GM12864 (cell line): ENCODE data around the gene KCNK3.

Source experiments
- DNase-seq: peaks from one replicate; pipeline ENCODE4 v3.0.0-alpha.2; 2011; ENCODE audit warnings: low read depth
- H3K4me3 ChIP-seq: 2 replicates; pipeline ENCODE4 v1.5.1; 2011; ENCODE audit warnings: mild to moderate bottlenecking, low read depth, low read length, control low read depth
- TF ChIP-seq, protein P1 (sequence below): IDR thresholded peaks from 2 replicates; pipeline ENCODE4 v1.5.1; 2011; ENCODE audit warnings: low read depth, mild to moderate bottlenecking, moderate library complexity, low read length, control low read depth, inconsistent platforms; ENCODE audit errors: missing control alignments

Gene KCNK3

DNA sequence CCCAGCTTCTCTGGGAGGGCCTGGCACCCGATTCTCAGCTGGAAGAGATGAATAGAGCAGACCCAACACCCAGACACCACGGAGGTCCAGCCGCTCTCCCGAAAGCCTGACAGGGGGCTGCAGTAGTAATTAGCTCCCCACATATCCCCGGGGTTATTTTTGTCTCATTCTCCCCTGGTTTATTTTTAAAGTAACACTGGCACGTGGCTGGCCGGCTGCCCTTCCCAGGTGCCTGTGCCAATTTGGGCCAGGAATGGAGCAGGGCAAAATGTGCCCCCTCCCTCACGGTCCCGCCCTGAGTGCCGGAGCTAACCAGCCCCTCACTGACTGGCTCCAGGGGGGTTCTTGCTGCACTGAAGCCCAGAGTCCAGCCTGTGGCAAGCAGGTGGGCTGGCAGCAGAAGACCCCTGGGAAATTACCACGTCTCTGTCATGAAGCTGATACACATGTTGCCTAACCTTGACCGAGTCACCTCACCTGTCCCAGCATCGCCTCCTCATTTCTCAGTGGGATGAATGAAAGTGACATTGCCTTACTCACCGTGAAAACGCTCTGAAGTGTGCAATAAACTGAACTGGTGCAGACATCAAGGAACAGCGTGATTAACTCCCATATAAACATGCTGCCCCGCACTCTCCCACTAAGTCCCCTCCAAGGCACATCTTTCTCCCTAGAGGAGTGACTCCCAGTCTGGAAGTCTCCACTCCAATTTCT, 18.4 kb downstream of the KCNK3 start:
- no peak overlapping the region for H3K4me3 ChIP-seq
- TF ChIP-seq, protein P1, sequence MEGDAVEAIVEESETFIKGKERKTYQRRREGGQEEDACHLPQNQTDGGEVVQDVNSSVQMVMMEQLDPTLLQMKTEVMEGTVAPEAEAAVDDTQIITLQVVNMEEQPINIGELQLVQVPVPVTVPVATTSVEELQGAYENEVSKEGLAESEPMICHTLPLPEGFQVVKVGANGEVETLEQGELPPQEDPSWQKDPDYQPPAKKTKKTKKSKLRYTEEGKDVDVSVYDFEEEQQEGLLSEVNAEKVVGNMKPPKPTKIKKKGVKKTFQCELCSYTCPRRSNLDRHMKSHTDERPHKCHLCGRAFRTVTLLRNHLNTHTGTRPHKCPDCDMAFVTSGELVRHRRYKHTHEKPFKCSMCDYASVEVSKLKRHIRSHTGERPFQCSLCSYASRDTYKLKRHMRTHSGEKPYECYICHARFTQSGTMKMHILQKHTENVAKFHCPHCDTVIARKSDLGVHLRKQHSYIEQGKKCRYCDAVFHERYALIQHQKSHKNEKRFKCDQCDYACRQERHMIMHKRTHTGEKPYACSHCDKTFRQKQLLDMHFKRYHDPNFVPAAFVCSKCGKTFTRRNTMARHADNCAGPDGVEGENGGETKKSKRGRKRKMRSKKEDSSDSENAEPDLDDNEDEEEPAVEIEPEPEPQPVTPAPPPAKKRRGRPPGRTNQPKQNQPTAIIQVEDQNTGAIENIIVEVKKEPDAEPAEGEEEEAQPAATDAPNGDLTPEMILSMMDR, result no peak
- DNase-seq, result no peak

DNA sequence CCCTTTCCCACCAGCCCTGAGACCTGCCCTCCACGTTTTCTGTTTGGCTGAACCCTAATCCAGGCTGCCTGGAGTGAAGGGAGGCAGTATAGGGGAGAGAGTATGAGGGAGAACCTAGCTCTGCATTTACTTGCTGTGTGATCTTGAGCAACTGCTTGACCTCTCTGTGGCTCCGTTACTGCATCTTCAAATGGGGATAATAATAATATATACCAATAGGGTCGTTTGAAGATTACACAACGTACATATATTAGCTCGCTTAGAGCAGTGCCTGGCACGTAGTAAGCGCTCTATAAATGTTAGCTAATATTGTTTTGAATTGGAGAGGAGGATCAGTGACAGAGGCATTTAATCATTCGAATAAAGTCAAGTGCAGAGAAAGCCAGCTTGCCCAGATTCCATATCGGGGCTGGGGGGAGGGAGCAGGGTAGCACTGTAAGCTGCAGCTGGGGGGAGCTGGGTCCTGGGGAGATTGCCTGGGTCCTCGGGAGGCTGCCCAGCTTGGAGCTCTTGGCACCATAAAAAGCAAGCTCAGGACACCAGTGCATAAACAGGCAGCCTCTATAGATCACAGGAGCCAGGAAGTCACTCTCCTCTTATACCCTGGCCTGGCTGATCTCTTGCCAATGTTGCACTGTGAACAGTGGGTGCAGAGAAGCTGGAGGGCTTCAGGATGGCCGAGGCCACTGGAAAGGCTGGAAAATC, 19.1 kb downstream of the KCNK3 start:
- no peak for DNase-seq
- H3K4me3 ChIP-seq, result no peak overlapping the region
- TF ChIP-seq, protein P1, result no peak

DNA sequence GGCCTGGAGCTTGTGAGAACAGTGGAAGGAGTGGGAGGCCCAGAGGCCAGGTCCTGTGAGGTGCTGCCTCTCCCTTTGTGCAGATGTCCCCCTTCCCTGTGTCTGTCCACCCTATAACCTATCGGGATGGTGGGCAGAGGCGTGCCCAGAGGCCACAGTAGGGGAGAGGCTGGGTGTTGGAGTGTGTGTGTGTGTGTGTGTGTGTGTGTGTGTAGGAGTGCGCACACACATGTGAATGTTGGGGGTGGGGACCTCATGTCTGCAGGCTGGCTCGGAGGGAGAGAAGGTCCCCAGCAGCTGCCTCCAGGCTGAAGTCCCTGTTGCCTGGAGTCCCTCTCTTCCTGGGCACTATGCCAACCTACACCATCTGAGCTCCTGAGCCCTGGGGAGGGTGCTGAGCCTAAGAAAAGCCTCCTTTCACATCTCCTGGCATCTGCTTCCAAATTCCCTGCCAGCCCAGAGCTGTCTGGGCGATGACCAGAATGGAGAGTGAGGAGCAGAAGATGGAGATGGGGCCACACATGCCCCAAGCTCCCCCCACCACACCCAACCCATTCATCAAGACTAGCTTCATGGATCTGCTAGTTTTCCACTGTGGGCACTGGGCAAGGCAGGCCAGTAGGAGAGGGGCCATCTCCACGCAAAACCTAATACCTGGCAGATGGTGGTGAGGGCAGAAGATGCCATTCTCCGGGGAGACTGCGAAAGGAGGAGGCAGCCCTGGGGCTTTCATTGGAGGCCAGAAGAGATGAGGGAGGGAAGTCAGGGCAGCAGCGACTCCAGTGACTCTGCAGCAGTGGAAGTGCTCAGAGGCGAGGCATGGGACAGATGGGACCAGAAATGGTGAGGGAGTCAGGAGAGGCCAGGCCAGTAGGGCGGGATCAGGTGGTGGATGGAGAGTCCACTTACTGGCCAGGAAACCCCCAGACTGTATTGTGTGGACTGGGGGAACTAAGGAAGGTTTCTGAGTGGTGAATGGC, 20.3 kb downstream of the KCNK3 start:
- no peak overlapping the region for H3K4me3 ChIP-seq
- TF ChIP-seq, protein P1, result no peak
- no peak for DNase-seq

DNA sequence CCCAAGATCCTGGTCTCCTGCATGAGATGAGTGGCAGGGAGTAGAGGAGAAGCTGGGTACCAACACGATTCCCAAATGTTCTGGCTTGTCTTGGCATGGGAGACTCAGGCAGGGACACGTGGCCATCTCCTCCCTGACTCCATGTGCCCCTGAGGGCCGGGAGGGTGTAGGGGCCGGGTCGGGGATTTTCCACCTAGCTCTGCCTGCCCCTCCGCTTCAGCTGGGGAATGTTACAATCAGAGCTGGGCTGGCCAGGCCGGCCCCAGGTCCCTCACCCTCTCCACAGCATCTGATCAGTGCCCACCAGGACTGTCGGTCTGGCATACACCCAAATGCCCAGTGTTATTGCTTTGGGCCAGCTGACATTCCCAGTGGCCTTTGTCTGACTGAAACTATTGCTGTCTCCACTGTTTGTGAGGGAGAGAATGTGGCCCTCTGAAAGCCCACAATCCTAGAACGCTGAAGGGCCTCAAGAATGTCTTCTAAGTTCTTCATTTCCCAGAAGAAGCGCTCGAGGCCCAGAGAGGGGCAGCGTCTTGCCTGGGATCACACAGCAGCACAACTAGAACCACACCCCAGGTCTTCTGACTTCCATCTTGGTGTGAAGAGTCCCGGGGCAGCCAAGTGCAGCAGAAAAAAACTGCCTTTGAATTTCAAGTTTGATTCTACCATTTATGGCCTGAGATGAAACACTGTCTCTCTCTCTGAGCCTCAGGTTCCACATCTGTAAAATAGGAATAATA, 23.2 kb downstream of the KCNK3 start:
- DNase-seq, result no peak
- no peak overlapping the region for H3K4me3 ChIP-seq
- TF ChIP-seq, protein P1, result no peak

DNA sequence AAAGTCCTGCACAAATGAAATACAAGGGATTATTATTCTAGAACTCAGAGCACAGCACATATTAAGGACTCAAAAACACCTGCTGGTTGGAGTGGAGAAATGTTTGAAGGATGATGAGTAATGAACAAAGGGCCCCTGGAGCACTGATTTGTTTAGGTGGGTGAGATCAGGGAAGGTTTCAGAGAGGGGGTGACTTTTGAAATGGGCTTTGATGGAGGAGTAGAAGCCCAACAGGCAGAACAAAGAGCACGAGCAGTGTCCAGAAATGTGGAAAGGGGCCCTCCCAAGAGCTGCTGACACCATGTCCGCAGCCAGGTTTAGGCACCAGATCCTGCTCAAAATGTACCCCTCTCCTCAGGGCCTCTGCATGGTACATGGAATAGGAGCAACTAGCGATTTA, 23.8 kb downstream of the KCNK3 start:
- TF ChIP-seq, protein P1, result no peak
- no peak for DNase-seq
- H3K4me3 ChIP-seq, result no peak overlapping the region

DNA sequence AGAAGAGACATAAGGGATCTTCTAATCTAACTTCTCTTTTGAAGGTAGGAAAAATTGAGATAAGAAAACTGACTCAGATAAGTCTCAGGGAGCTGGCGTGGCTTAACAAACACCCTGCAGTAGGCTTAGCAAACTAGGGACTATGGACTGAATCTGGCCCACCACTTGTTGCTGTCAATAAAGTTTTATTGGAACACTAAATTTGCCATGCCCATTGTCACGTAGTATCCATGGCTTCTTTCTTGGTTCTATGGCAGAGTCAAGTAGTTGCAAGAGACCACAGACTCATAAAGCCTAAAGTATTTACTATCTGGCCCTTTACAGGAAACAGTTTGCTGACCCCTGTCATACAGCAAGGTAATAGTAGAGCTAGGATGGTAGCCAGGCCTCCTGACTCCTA, 24.2 kb downstream of the KCNK3 start:
- no peak for DNase-seq
- TF ChIP-seq, protein P1, result no peak
- no peak overlapping the region for H3K4me3 ChIP-seq
